HG03457 (cell line): ENCODE measurements around the gene SREBF1.

Experiments
- ATAC-seq: cut with Tn5 transposase; IDR thresholded peaks from one replicate; pipeline ENCODE4 v1.9.1; 2021; ENCODE audit warnings: moderate number of reproducible peaks; ENCODE audit not compliant: unreplicated experiment

Gene SREBF1

DNA sequence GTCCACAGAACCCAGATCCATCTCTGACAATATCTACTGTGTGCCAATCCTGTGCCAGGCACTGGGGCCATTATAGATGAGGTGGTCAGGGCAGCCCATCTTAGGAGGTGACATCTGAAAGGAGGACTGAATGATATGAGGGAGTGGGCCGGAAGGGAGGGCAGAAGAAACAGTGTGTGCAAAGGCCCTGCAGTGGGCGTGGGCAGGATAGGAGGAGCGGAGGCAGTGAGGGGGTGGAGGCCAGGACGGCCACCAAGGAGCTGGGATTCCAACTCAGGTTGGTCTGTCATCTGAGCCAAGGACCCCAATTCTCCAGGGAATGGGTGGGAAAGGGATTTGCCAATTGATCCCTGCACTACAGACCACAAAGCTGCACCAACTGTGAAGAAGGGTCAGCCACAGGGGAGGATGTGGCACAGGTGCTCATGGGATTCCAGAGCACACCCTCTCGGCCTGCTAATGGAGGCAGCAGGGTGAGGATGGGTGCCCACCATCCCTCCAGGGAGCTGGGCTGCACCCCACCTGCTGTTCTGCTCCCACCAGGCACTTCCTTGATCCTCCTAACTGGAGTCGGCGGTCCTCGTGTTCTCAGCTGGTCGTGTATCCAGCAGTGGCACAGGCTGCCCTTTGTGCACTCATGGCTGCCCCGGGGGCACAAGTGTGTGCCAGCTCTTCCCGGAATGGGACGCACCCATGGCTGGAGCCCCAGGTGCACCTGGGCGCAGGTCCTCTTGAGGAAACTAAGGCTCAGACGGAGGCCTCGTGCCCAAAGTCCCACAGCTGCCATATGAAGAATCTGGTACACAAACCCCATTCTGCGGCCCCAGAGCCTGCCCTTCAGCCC, 9.6 kb downstream of the SREBF1 start:
- ATAC-seq: no peak

DNA sequence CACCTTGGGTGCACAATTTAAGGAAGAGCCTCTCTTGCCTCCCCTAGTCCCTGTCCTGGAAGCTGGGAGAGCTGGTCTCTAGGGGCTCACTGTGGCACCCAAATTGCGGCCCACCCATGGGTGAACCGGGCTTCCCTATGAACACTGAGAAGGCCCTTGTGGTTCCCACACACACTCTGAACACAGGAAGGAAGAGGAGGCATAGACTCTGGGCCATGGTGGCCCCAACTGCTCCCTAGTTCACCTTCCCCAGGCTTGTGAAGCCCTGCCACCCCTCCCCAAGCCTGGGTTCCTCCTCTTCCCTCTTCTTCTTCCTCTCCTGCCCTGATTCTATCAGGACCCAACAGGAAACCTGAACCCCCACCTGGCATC, 10.5 kb downstream of the SREBF1 start:
- no peak for ATAC-seq

DNA sequence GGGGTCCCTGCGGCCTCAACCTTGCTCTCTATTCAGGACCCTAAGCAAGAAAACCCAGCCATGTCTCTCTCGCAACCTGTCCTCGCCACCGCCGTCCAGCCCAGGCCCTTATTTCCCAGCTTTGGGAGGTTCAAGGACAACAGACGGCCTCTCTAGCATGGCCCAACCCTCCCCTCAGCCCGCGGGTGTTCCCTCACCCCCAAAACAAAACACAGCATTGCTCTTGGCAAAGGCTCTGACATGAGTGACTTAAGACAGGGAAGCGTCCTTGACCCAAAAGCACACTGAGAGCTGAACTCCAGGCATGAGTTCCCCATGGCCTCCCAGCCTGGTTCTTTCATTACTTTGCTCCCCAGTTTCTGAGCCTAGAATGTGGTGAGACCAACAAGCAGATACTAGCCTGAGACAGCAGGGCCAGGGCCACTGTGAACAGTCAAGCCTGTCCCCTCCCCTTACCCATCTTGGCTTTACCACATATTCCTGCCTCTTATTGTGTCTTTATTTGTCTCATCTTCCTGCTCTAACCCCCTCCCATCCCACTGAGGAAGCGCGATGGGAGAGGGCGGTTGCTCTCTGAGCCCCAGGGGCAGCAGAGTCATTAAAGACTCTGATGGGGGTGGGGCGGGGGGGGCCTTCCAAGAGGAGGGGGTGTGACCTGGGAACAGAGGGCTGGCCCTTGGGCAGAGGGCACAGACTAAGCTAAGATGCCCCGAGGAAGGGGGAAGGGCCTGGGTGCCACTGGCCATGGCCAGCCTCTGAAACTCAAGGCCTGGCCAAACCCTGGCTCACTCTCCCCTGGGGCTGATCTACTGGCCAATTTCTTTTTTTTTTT, 11.8 kb downstream of the SREBF1 start:
- ATAC-seq: no peak

DNA sequence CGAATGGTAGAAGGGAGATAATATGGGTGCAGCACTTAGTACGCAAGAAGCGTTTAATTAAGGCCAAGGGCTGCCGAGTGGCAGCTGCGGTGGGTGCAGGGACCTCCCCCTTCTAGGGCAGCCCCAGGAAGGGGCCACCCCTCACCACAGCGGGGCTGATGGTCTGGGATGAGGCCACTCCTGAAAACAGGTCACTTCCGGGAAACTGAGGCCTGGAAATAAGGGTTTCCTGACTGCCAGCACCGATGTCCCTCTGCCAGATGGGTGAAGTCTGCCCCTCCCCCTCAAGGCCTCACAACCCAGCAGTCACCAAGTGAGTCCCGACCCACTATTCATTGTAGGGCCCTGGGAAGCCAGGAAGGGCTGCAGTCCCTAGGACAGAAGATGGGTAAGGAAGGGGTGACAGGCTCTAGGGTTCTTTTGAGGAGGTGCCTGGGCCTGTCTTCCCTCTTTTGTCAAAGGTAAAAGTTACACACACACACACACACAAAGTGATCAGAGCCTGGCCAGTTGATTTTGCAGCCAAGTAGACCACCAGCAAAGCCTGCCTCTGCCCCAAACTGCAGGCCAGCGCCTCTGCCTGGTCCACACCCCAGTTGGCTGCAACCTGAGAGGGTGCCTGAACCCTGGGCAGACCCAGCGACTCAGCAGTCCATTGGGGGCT, 12.5 kb downstream of the SREBF1 start:
- no peak for ATAC-seq

DNA sequence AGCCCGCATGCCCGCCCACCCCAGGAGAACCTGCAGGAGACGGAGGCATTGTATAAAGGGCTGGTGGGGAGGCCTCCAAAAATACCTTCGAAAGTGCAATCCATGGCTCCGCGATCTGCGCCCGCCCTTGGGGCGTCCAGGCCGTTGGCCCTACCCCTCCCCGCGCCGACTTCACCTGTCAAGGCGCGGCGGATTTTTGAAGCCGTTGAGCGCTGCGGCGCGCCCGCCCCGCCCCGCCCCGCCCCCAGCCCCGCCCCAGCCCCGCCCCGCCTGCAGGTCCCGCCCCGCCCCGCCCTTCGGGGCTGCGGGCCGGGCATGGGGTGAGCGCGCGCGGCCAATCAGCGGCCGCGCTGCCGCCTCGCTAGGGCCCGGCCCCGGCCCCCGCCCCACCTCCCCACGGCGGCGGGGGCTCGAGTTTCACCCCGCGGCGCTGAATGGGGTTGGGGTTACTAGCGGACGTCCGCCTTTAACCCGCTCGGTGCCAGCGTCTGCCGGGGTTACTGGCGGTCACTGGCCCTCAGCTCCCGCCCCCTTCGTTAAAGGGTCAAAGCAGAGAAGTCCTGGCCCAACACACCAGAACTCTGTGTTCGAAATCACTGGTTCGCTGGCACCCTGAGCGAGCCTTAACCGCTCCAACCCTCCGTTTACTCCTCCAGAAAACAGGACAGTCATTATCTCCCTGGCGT, 13.2 kb downstream of the SREBF1 start:
- peak; percentile 60 for ATAC-seq

DNA sequence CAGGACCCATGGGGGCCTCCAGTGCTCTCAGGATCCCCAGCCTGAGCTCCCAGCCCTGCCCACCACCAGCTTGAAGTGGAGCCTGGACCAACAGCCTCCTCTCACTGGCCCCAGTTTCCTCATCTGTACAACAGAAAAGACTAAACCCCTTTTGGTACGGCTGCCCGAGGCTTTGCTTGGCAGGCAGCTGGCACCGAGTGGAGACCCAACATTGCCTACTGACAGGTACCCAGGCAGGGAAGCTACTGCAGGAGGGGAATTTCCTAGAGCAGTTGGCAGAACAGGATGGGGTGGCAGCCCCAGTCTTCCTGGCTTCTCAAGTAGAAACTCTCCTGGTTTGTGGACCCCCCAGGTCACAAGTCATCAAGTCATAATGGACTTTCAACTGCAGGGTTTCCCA, 14.2 kb downstream of the SREBF1 start:
- ATAC-seq: no peak

DNA sequence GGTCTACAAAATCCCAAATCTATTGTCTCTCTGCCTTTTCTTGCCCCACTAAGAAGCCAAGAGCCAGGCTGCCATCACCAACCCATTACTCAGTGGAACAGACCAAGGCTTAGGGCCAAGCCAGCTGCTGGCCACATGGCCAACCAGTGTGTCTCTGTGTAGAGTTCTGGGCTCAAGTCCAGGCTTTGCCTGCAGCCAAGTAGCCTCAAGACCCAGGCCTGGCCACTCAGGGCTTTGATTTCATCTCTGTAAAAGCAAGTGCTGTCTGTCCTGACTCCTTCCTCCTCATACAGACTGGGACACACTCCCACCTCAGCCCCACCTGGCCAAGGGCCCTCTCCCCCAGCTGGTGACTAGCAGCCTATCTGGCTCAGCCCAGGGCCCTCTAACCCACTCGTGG, 14.6 kb downstream of the SREBF1 start:
- no peak for ATAC-seq

DNA sequence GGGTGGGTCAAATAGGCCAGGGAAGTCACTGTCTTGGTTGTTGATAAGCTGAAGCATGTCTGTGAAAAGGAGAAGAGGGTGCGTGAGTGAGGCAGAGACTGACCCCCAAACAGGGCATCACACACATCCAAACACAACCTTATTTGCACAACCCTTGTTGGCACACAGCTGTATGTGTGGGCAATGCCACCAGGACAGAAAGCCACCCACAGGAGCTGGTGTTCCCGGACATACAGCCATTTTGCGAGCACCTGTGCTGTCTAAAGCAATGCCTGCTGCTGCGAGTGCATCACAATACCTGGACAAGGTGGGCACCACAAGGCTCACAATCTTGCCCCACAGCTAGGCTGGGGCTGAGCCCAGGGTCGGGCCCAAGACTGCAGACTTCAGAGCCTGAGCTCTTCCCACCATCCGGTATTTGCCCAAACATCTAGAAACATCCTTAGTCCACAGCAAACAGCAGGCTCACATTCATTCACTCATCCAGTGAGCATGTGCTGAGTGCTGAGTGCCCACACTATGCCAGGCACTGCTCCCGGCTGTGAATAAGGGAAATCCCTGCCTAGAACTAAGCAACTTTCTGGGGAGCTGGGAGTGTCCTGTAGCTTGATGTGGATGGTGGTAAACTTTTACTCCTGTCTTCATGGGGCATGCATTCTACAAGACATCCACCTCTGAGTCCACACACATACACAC, 16.2 kb downstream of the SREBF1 start:
- ATAC-seq: no peak

DNA sequence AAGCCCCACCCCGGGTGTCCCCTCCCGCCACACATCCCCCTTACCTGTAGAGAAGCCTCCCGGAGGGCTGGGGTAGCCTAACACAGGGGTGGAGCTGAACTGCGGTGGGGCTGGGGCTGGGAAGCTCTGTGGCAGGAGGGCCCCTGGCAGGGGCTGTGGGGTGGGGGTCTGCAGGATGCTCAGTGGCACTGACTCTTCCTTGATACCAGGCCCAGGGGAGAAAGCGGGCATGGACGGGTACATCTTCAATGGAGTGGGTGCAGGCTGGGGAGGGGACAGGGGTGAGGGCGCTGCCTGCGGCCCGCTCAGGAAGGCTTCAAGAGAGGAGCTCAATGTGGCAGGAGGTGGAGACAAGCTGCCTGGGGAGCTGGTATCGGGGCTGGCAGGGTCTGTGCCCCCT, 16.7 kb downstream of the SREBF1 start:
- ATAC-seq: no peak

DNA sequence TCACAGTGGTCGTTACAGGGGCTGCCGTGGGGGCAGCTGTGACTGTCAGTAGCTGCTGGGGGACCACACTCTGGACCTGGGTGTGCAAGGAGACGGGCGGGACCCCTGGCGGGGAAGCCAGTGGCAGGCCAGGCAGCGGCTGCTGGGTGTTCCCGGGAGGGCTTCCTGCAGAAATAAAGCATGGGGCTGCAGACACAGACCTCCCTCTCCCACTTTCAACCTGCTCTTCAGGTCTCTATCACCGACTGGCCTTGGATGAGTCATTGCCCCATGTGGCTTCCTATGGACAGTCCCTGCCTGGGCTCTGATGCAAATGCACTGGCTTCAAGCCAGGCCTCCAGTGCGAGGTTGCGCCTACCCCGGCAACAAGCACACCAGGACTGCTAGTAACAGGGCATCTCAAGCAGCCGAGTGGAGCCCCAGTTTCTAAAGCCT, 17.2 kb downstream of the SREBF1 start:
- no peak for ATAC-seq

DNA sequence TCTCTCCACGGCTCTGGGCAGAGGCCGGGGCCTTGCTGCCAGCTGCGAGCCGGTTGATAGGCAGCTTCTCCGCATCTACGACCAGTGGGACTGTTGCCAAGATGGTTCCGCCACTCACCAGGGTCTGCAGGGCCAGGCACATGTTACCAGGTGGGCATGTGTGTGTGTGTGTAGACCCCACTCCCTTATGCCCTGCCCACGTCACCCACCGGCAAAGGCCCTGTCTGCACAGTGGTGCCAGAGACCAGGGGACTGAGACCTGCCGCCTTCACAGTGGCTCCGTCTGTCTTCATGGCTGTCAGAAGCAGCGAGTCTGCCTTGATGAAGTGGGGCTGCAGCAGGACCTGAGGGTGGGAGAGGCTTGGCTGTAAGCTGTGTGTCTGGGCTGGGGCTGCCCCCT, 17.7 kb downstream of the SREBF1 start:
- no peak for ATAC-seq

DNA sequence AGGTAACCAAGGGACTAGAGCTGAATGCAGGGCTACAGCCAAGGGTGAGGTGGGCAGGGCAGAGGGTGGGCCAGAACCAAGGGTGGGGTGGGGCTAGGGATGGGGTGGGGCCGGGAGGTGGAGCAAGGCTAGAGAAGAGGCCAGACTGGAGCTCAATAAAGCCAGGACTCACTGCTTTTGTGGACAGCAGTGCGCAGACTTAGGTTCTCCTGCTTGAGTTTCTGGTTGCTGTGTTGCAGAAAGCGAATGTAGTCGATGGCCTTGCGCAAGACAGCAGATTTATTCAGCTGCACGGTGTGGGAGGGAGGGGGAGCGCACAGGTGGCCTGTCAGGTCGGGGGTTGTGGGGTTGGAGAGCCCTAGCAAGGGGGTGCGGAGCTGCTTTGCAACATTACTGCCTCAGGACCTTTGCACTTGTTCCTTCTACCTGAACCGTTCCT, 18.7 kb downstream of the SREBF1 start:
- no peak for ATAC-seq

DNA sequence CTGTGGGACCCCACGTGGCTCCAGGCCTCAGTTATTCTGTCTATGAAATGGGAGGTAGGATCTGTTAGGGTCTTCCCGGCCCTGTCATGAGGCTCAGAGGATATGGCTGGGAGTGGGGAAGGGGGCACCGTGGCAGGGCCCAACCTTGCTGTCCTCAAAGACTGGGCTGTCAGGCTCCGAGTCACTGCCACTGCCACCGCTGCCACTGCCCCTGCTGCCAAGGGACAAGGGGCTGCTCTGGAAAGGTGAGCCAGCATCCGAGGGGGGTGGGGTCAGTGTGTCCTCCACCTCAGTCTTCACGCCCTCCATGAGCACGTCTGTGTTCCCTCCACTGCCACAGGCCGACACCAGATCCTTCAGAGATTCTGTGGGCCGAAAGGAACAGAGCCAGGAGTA, 19.2 kb downstream of the SREBF1 start:
- ATAC-seq: no peak

DNA sequence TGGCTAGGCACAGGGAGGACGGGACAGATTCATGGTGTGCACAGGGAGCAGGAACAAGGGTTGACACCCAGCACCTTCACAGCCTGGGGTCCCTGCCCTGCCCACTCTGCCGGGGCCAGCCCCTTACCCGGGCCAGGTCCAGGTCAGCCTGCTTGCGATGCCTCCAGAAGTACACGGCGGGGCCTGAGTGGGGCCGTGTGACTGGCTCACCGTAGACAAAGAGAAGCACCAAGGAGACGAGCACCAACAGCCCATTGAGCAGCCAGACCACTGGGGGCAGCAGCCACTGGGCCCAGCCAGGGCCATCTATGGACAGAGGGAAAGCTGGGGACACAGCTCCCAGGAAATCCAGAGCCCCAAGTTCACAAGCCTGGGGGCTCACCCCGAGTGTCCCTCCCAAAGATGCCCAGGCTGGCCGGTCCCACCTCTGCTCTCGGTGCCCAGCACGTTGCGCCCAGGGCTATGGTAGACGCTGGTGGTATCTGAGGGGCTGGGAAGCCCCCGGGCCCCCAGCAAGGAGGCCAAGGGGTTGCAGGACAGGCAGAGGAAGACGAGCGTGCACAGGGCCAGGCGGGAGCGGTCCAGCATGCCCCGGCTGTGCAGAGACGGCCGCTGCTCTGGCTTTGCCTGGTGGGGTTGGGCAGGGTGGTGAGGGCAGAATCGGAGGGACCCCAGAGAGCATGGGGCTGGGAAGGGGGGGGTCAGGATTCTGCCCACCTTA, 19.8 kb downstream of the SREBF1 start:
- ATAC-seq: no peak

DNA sequence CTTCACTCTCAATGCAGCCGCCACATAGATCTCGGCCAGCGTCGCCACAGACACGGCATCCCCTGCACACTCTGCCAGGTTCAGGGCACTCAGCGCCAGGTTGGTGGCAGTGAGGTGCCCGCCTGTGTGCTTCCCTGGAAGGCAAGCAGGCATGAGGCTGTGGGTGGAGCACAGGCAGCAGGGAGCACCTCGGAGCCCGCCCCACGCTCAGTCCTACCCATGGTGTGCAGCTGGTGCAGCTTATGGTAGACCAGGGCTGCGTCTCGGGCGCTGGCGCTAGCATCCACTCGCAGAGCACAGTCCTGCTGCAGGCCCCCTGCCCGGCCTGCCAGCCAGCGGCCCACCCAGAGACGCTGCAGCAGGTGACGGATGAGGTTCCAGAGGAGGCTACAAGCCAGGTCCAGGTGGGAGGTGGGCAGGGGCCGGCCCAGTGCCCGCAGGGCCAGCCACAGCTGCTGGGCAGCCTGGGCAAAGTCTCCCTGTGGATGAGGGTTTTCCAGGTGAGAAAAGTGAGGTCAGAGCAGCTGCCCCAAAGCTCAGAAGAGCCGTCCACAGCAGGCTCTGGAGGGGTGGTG, 20.5 kb downstream of the SREBF1 start:
- no peak for ATAC-seq

DNA sequence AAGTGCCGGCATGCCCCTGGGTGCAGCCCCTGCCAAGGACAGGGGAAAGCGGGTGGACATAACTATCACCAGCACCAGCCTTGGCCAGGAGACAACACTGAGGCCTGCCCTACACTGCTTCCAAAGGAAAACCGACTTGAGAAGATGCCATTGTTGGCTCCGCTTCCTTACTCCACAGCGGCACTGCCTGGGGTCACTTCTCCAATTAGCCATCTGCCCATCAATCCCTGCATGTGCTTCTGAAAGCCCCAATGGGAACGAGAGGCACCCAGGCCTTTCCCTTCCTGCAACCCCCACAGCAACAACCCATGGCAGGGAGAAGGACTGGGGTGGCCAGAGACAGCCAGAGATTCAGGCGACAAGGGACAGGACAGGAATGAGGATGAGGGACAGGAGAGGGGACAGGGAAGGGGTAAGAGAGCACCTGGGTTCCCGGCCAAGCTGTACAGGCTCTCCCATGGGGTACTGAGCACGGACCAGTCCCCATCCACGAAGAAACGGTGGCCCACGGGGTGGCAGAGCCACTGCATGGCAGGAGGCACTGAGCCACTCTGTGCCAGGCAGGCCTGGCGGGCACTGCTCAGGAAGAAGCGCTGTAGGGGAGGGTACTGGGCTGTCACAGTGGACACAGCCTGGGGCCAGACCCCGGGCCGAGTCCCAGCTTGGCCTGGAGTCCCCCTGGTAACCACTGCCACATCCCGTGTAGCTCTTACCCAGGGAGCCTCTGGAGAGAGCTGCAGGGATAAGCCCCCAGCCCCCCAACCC, 21.2 kb downstream of the SREBF1 start:
- no peak for ATAC-seq

DNA sequence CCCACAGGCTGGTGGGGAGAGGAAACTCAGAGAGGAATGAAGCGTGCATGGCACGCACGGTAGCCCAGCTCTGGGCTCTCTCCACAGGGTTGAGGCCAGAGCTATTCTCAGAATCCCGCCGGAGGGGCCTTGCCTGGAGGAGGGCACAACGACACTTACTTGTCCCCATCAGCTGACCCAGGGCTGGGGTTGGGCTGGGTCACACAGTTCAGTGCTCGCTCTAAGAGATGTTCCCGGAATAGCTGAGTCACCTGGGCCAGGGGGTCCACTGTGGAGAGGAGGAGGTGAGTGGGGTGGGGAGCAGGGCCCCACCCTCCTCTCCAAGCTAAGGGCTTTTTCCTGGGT, 21.8 kb downstream of the SREBF1 start:
- ATAC-seq: no peak

DNA sequence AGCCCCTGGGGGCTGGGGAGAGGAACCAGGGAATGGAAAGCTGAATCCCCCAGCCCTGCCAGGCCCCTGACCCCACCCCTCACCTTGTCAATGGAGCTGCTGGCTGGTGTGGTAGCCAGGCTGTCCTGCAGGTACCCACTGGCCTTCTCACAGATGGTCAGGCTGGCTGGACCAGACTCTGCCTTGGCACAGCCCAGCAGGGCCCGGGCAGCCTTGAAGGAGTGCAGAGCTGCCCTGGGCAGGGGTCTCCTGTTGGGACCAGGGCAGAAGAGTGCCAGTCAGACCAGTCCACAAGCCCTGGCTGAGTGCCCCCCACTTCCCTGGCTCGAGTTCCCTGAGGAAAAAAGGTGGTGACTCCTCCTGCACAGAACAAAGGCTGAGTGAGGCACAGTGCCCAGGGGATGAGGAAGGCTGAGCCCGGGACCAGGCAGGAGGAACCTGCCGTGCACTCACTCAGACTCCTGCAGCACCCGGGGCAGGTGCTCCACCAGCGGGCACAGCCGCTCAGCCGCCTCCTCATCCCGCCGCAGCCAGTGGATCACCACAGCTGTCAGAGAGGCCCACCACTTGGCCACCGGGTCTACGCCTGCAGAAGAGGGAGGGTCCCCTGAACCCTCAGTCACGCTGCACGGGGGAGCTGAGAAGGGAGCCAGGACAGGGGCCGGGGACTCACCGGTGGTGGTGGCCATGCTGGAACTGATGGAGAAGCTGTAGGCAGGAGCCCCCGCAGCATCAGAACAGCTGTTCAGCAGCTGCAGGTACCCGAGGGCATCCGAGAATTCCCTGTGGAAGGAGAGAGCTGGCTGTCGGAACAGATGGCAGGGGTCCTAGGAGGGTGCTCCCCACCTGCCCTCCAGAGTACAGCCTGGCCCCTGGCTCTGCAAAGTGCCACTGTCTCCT, 22.4 kb downstream of the SREBF1 start:
- ATAC-seq: no peak
